SK-N-SH treated with all-trans-retinoic acid at 6 μM for 48 hours (cell line): Measurements from ENCODE around the gene SERPINE1.
A peak's percentile ranks its signal among the peaks of the same experiment; 100 is the strongest.

Source experiments
- ATAC-seq: fragments of 200-7000 bp; cut with Tn5 transposase; 3 replicates; pipeline ENCODE4 v1.9.1; 2020; ENCODE audit warnings: mild to moderate bottlenecking, moderate library complexity
- ARNTL ChIP-seq: fragments of 450-650 bp; formaldehyde crosslinking; IDR thresholded peaks from 2 replicates; pipeline ENCODE4 v1.5.0; 2020; ENCODE audit warnings: low read depth, mild to moderate bottlenecking, moderate library complexity, borderline replicate concordance
- BACH2 ChIP-seq: fragments of 250-450 bp; sonication (Bioruptor Pico); IDR thresholded peaks from 2 replicates; pipeline ENCODE4 v1.9.0; 2021; ENCODE audit warnings: mild to moderate bottlenecking, borderline replicate concordance
- CREB5 ChIP-seq: fragments of 250-450 bp; sonication (Bioruptor Pico); IDR thresholded peaks from 2 replicates; pipeline ENCODE4 v1.5.1; 2020; ENCODE audit warnings: low read depth, mild to moderate bottlenecking, moderate library complexity
- CSDC2 ChIP-seq: fragments of 250-450 bp; sonication (Bioruptor Pico); IDR thresholded peaks from 2 replicates; pipeline ENCODE4 v1.5.0; 2020; ENCODE audit warnings: mild to moderate bottlenecking, moderate library complexity
- ESRRG ChIP-seq: fragments of 250-450 bp; sonication (Bioruptor Pico); IDR thresholded peaks from 2 replicates; pipeline ENCODE4 v1.6.1; 2021; ENCODE audit warnings: mild to moderate bottlenecking
- GLIS3 ChIP-seq: fragments of 250-450 bp; sonication (Bioruptor Pico); IDR thresholded peaks from 2 replicates; pipeline ENCODE4 v1.5.0; 2020; ENCODE audit warnings: mild to moderate bottlenecking, moderate library complexity
- ISL1 ChIP-seq: fragments of 250-450 bp; sonication (Bioruptor Pico); IDR thresholded peaks from 2 replicates; pipeline ENCODE4 v2.1.2; 2022; ENCODE audit warnings: mild to moderate bottlenecking, moderate library complexity
- OSR1 ChIP-seq: fragments of 250-450 bp; sonication (Bioruptor Pico); IDR thresholded peaks from 2 replicates; pipeline ENCODE4 v1.8.0; 2022; ENCODE audit warnings: moderate library complexity, mild to moderate bottlenecking, inconsistent platforms
- POU6F1 ChIP-seq: fragments of 250-450 bp; sonication (Bioruptor Pico); IDR thresholded peaks from 2 replicates; pipeline ENCODE4 v1.8.0; 2021; ENCODE audit warnings: low read depth, mild to moderate bottlenecking, moderate library complexity, borderline replicate concordance
- PPARA ChIP-seq: fragments of 250-450 bp; sonication (Bioruptor Pico); IDR thresholded peaks from 2 replicates; pipeline ENCODE4 v1.5.0; 2020; ENCODE audit warnings: mild to moderate bottlenecking, borderline replicate concordance
- RARB ChIP-seq: fragments of 250-450 bp; sonication (Bioruptor Pico); IDR thresholded peaks from 2 replicates; pipeline ENCODE4 v1.8.0; 2021; ENCODE audit warnings: mild to moderate bottlenecking, moderate library complexity
- SNAI2 ChIP-seq: fragments of 250-450 bp; sonication (Bioruptor Pico); IDR thresholded peaks from 2 replicates; pipeline ENCODE4 v1.5.0; 2020; ENCODE audit warnings: mild to moderate bottlenecking, moderate library complexity
- TCF4 ChIP-seq: fragments of 250-450 bp; sonication (Bioruptor Pico); IDR thresholded peaks from 2 replicates; pipeline ENCODE4 v1.8.0; 2021; ENCODE audit warnings: mild to moderate bottlenecking, moderate library complexity, borderline replicate concordance
- TOX ChIP-seq: fragments of 250-450 bp; sonication (Bioruptor Pico); IDR thresholded peaks from 2 replicates; pipeline ENCODE4 v1.8.0; 2021; ENCODE audit warnings: mild to moderate bottlenecking, moderate library complexity, borderline replicate concordance
- ZC3H10 ChIP-seq: fragments of 250-450 bp; sonication (Bioruptor Pico); IDR thresholded peaks from 2 replicates; pipeline ENCODE4 v1.5.1; 2021; ENCODE audit warnings: mild to moderate bottlenecking, moderate library complexity
- ZFP3 ChIP-seq: fragments of 250-450 bp; sonication (Bioruptor Pico); IDR thresholded peaks from 2 replicates; pipeline ENCODE4 v1.5.0; 2020; ENCODE audit warnings: mild to moderate bottlenecking, moderate library complexity
- ZFP30 ChIP-seq: fragments of 450-650 bp; formaldehyde crosslinking; IDR thresholded peaks from 2 replicates; pipeline ENCODE4 v1.5.0; 2022; ENCODE audit warnings: mild to moderate bottlenecking, moderate library complexity
- ZNF565 ChIP-seq: fragments of 450-650 bp; formaldehyde crosslinking; conservative IDR thresholded peaks from 2 replicates; pipeline ENCODE4 v1.5.0; 2020; ENCODE audit warnings: low read depth, mild to moderate bottlenecking, moderate library complexity
- ZNF70 ChIP-seq: fragments of 450-650 bp; formaldehyde crosslinking; IDR thresholded peaks from 2 replicates; pipeline ENCODE4 v1.5.0; 2020; ENCODE audit warnings: mild to moderate bottlenecking, moderate library complexity
- ZNF8 ChIP-seq: fragments of 450-650 bp; formaldehyde crosslinking; IDR thresholded peaks from 2 replicates; pipeline ENCODE4 v1.5.0; 2020; ENCODE audit warnings: mild to moderate bottlenecking, moderate library complexity
- TF ChIP-seq, protein P1 (sequence below): fragments of 250-450 bp; sonication (Bioruptor Pico); IDR thresholded peaks from 2 replicates; pipeline ENCODE4 v1.5.0; 2020; ENCODE audit warnings: mild to moderate bottlenecking, moderate library complexity
- TF ChIP-seq, protein P2 (sequence below): fragments of 250-450 bp; sonication (Bioruptor Pico); IDR thresholded peaks from 2 replicates; pipeline ENCODE4 v1.5.1; 2021; ENCODE audit warnings: mild to moderate bottlenecking, moderate library complexity
- TF ChIP-seq, protein P3 (sequence below): fragments of 250-450 bp; sonication (Bioruptor Pico); IDR thresholded peaks from 2 replicates; pipeline ENCODE4 v1.8.0; 2020; ENCODE audit warnings: mild to moderate bottlenecking, moderate library complexity, borderline replicate concordance

SERPINE1 gene

DNA sequence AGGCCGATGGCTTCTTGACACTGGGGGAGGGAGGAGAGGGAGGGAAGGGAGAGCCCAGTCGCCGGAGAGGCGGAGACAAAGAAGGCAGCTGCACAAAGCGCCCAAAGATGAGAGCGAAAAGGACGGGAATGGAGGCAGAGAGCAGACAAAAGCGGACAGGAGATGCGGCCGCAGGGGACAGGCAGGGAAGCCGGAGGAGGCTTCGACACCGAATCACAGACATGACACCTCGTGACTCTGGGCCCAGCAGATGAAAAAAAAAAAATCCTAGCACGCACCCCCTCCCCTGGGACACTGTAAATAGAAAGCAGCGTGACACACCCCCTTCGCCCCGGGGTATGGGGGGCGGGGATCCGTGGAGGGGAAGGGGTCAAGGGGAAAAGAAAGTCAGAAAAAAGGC lies 52.2 kb downstream of the SERPINE1 start:
- no peak for TF ChIP-seq BACH2
- TF ChIP-seq ZFP3 (CRISPR knock-in tag) = no peak
- no peak for TF ChIP-seq GLIS3
- TF ChIP-seq PPARA (CRISPR knock-in tag) = no peak
- TF ChIP-seq RARB (CRISPR knock-in tag) = no peak
- TF ChIP-seq CREB5 = no peak
- TF ChIP-seq, protein P1, sequence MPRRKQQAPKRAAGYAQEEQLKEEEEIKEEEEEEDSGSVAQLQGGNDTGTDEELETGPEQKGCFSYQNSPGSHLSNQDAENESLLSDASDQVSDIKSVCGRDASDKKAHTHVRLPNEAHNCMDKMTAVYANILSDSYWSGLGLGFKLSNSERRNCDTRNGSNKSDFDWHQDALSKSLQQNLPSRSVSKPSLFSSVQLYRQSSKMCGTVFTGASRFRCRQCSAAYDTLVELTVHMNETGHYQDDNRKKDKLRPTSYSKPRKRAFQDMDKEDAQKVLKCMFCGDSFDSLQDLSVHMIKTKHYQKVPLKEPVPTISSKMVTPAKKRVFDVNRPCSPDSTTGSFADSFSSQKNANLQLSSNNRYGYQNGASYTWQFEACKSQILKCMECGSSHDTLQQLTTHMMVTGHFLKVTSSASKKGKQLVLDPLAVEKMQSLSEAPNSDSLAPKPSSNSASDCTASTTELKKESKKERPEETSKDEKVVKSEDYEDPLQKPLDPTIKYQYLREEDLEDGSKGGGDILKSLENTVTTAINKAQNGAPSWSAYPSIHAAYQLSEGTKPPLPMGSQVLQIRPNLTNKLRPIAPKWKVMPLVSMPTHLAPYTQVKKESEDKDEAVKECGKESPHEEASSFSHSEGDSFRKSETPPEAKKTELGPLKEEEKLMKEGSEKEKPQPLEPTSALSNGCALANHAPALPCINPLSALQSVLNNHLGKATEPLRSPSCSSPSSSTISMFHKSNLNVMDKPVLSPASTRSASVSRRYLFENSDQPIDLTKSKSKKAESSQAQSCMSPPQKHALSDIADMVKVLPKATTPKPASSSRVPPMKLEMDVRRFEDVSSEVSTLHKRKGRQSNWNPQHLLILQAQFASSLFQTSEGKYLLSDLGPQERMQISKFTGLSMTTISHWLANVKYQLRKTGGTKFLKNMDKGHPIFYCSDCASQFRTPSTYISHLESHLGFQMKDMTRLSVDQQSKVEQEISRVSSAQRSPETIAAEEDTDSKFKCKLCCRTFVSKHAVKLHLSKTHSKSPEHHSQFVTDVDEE (CRISPR knock-in tag) = no peak
- no peak for TF ChIP-seq ISL1 (CRISPR knock-in tag)
- TF ChIP-seq ZC3H10 (CRISPR knock-in tag) = no peak
- TF ChIP-seq TCF4 = no peak
- TF ChIP-seq POU6F1 (CRISPR knock-in tag) = no peak
- ATAC-seq = 0 out of 3 replicates have a peak, but pooled peaks have one; percentile 6

DNA sequence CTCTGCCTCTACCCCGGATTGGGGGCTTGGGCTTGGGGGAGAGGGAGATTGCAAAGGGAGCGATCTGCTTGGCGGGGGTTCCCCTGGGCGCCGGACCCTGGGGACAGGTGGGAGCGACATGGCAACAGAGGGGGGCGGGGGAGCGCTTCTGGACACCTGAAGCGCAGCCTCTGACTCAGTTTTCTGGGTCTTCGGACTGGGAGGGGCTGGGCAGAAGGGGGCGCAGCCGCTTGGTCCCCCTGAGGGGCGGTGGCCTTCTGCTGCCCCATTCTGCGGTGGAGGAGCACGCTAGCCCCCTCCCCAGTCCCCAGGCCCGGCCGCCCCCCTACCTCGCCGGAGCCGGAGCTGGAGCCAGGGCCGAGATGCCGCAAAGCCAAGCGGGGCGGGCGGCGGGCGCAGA lies 52.8 kb downstream of the SERPINE1 start:
- no peak for ATAC-seq

More for the DNA sequence above, 52.8 kb downstream of the SERPINE1 start:
- TF ChIP-seq OSR1 (CRISPR knock-in tag) (no peak), ZNF70 (no peak), ISL1 (CRISPR knock-in tag) (no peak), GLIS3 (no peak), ARNTL (CRISPR knock-in tag) (no peak), ZC3H10 (CRISPR knock-in tag) (no peak), POU6F1 (CRISPR knock-in tag) (no peak), TOX (CRISPR knock-in tag) (no peak), CREB5 (no peak), ESRRG (no peak), CSDC2 (no peak), ZNF8 (no peak), ZNF565 (CRISPR knock-in tag) (no peak), ZFP30 (CRISPR knock-in tag) (no peak), BACH2 (no peak), SNAI2 (CRISPR knock-in tag) (no peak)
- TF ChIP-seq, protein P2, sequence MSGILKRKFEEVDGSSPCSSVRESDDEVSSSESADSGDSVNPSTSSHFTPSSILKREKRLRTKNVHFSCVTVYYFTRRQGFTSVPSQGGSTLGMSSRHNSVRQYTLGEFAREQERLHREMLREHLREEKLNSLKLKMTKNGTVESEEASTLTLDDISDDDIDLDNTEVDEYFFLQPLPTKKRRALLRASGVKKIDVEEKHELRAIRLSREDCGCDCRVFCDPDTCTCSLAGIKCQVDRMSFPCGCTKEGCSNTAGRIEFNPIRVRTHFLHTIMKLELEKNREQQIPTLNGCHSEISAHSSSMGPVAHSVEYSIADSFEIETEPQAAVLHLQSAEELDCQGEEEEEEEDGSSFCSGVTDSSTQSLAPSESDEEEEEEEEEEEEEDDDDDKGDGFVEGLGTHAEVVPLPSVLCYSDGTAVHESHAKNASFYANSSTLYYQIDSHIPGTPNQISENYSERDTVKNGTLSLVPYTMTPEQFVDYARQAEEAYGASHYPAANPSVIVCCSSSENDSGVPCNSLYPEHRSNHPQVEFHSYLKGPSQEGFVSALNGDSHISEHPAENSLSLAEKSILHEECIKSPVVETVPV (CRISPR knock-in tag) = no peak
- TF ChIP-seq, protein P3, sequence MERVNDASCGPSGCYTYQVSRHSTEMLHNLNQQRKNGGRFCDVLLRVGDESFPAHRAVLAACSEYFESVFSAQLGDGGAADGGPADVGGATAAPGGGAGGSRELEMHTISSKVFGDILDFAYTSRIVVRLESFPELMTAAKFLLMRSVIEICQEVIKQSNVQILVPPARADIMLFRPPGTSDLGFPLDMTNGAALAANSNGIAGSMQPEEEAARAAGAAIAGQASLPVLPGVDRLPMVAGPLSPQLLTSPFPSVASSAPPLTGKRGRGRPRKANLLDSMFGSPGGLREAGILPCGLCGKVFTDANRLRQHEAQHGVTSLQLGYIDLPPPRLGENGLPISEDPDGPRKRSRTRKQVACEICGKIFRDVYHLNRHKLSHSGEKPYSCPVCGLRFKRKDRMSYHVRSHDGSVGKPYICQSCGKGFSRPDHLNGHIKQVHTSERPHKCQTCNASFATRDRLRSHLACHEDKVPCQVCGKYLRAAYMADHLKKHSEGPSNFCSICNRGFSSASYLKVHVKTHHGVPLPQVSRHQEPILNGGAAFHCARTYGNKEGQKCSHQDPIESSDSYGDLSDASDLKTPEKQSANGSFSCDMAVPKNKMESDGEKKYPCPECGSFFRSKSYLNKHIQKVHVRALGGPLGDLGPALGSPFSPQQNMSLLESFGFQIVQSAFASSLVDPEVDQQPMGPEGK (CRISPR knock-in tag) = no peak
